A673 (cell line): ENCODE results near the gene TSKU.

ENCODE experiments used
- CTCF ChIP-seq: fragments of 300-800, 200-600 bp; sonication (generic); conservative IDR thresholded peaks from 2 replicates; pipeline ENCODE4 v1.5.1; 2017; ENCODE audit warnings: low read depth, mild to moderate bottlenecking, antibody characterized with exemption, low read length, moderate library complexity, mixed read lengths
- EZH2 ChIP-seq: fragments of 200-600 bp; sonication (generic); IDR thresholded peaks from 2 replicates; pipeline ENCODE4 v1.6.1; 2017; ENCODE audit warnings: borderline replicate concordance, low read depth, mild to moderate bottlenecking, mixed read lengths, antibody characterized with exemption, low read length; ENCODE audit not compliant: poor library complexity, severe bottlenecking

GRCh38 chr11:76814414-76814813, 31.3 kb downstream of the TSKU start:
- no peak for TF ChIP-seq CTCF
- no peak for TF ChIP-seq EZH2
